SK-N-MC (cell line): Measurements from ENCODE around the gene PDZD2.

Experiments
- EZH2 ChIP-seq: fragments of 200-600 bp; sonication (generic); IDR thresholded peaks from one replicate; pipeline ENCODE4 v1.6.1; 2017; ENCODE audit warnings: antibody characterized with exemption
- FOXP2 ChIP-seq: optimal IDR thresholded peaks from 2 replicates; pipeline ENCODE3; 2011; ENCODE audit warnings: mild to moderate bottlenecking, moderate library complexity; ENCODE audit not compliant: insufficient read depth; ENCODE audit errors: extremely low read length, control extremely low read depth
- POLR2AphosphoS5 ChIP-seq: IDR thresholded peaks from 2 replicates; pipeline ENCODE4 v1.6.1; 2012; ENCODE audit warnings: mild to moderate bottlenecking, low read depth, low read length, borderline replicate concordance

GRCh38 chr5:31806561-31806960 lies 167.6 kb downstream of the PDZD2 start:
- TF ChIP-seq EZH2 (no peak), POLR2AphosphoS5 (no peak), FOXP2 (no peak)
